Ovary (tissue), 9 donors: ENCODE measurements around the gene MS4A14. TPM values are rescaled to one million over a fixed set of nuclear protein-coding genes. Genes with fewer than 3 reads are reported as not detected.

Experiments used
- DNase-seq, 5 donors: peaks; one replicate each; pipeline ENCODE4 v3.0.0-alpha.2; 2019 to 2020
- H3K27ac ChIP-seq, 2 donors: fragments of 200-600 bp; one replicate each; pipeline versions ENCODE4 v1.5.1 to v1.8.0; 2019 to 2022
- H3K27me3 ChIP-seq: fragments of 200-600 bp; one replicate; pipeline ENCODE4 v1.8.0; 2022
- H3K36me3 ChIP-seq: fragments of 200-600 bp; sonication (generic); one replicate; pipeline ENCODE4 v1.5.1; 2019
- H3K4me1 ChIP-seq: one replicate; pipeline ENCODE4 v1.8.1; 2013; ENCODE audit warnings: mild to moderate bottlenecking, moderate library complexity; ENCODE audit not compliant: insufficient read depth
- H3K4me3 ChIP-seq: fragments of 200-600 bp; sonication (generic); one replicate; pipeline ENCODE4 v1.5.1; 2017
- H3K9me3 ChIP-seq, 2 donors: fragments of 200-600 bp in 1 of 2; sonication (generic) in 1 of 2; one replicate each; pipeline versions ENCODE4 v1.5.1 to v1.8.1; 2013 to 2019; ENCODE audit warnings: mild to moderate bottlenecking in 1 of 2, moderate library complexity in 1 of 2
- CTCF ChIP-seq, 3 donors: fragments of 450-650 bp in 2 of 3; fragments of 200-600 bp in 1 of 3; IDR thresholded peaks; one replicate each; pipeline versions ENCODE4 v1.5.1 to v1.8.0; 2016 to 2022; ENCODE audit warnings: antibody characterized with exemption in 3 of 3, mild to moderate bottlenecking in 1 of 3
- EP300 ChIP-seq: sonication (generic); formaldehyde crosslinking; IDR thresholded peaks from one replicate; pipeline ENCODE4 v1.6.1; 2017; ENCODE audit warnings: antibody characterized with exemption
- POLR2A ChIP-seq: fragments of 450-650 bp; IDR thresholded peaks from one replicate; pipeline ENCODE4 v1.6.1; 2017; ENCODE audit warnings: antibody characterized with exemption, mild to moderate bottlenecking, moderate library complexity
- WGBS, 3 donors: extraction: QIAGEN DNeasy Blood & Tissue Kit in 1 of 3; methylation state at CpG; one replicate each; pipeline versions ENCODE4 v1.1.5 to v1.1.7; 2013 to 2017; 5-methylcytosine and 5-hydroxymethylcytosine counted together
- intact Hi-C, 4 donors: fragments of 100-400 bp; cut with DNase I; formaldehyde crosslinking; loops; one replicate each; pipeline versions ENCODE4 v1.11.0 to v1.15.1; 2022 to 2023
- polyA plus RNA-seq, 2 donors: library from polyadenylated mRNA; stranded (reverse); fragments of 200-250 nt in 1 of 2; fragments of 350-450 nt in 1 of 2; fragmentation: Illumina TruSeq in 1 of 2; extraction: RNeasy Lipid Tissue Mini Kit (QIAGEN cat#74804) in 1 of 2; gene quantifications; one replicate each; pipeline ENCODE4 v1.2.3, GENCODE V29; 2013 to 2014
- total RNA-seq, 7 donors: library from RNA; depleted of rRNA in 2 of 7; stranded (reverse); fragments of >200 nt in 2 of 7; fragmentation: NEBNext Ultra II Directional in 3 of 7; extraction: Animal tissue kit (Norgen Biotek cat#: 25700) in 3 of 7; gene quantifications; one replicate each; pipeline versions ENCODE4 v1.1.0 to v1.2.4, GENCODE V29; 2016 to 2023
- donor health status: DM: no; HTN: no; CAD: no; lungs with moderate emphysema.
- donor health status: DM: no; HTN: no; CAD: no.
- donor health status: Bipolar disorder and iron deficiency.
- donor health status: DM: yes; HTN: yes; CAD: no.
- donor health status: DM: no; HTN: no; CAD: no.
- donor health status: DM: yes; HTN: yes; CAD: no.

Gene MS4A14
- total and polyA plus RNA-seq, 9 donors, result 0.10 to 2.1 (median 0.82) TPM

- 33 to 42% (median 36%) methylated on average over 3 of the region's 3 CpGs for WGBS, 3 donors
- no peak for TF ChIP-seq EP300
- TF ChIP-seq POLR2A, result no peak
- no peak for TF ChIP-seq CTCF (IDR thresholded peaks at IDR 0.05)
- intact Hi-C loops, result no loop called here
- Histone ChIP-seq H3K36me3 (no peaks in the 10 kb centered on the region), H3K27me3 (no peaks in the 10 kb centered on the region), H3K4me3 (no peak within 1 kb of the TSS), H3K4me1 (no peaks in the 10 kb centered on the region), H3K9me3 (no peaks in the 10 kb centered on the region), H3K27ac (no peak within 1 kb of the TSS)
- no peak for DNase-seq
Observed at GRCh38 chr11:60378354-60378753, 17.9 kb upstream of the MS4A14 start, which contains the start of gene MS4A7. Gene MS4A7, plus strand, starts transcription at chr11:60378532. Its CDS starts 4,610 bp downstream, at chr11:60383142.

GRCh38 chr11:60389279-60389910 lies 6.9 kb upstream of the MS4A14 start:
- 30 to 45% (median 43%) methylated on average over 5 of the region's 5 CpGs for WGBS, 3 donors
- TF ChIP-seq EP300 (no peak), CTCF (IDR thresholded peaks at IDR 0.05) (no peak), POLR2A (no peak)
- intact Hi-C loops, result no loop called here
- DNase-seq, result no peak
- H3K27ac ChIP-seq, result no peak overlapping the region
- no peaks in the 10 kb centered on the region for H3K27me3 ChIP-seq
- H3K9me3 ChIP-seq, result no peaks in the 10 kb centered on the region
- no peaks in the 10 kb centered on the region for H3K4me1 ChIP-seq
- H3K36me3 ChIP-seq, result no peaks in the 10 kb centered on the region
- no peak overlapping the region for H3K4me3 ChIP-seq

GRCh38 chr11:60390419-60390818 lies 5.8 kb upstream of the MS4A14 start:
- no peak for DNase-seq
- H3K27ac ChIP-seq, result no peak overlapping the region
- H3K36me3 ChIP-seq, result no peaks in the 10 kb centered on the region
- TF ChIP-seq EP300 (no peak), POLR2A (no peak), CTCF (IDR thresholded peaks at IDR 0.05) (no peak)
- H3K4me3 ChIP-seq, result no peak overlapping the region
- no peaks in the 10 kb centered on the region for H3K9me3 ChIP-seq
- H3K4me1 ChIP-seq, result no peaks in the 10 kb centered on the region
- intact Hi-C loops, result no loop called here
- H3K27me3 ChIP-seq, result no peaks in the 10 kb centered on the region

- DNase-seq, result no peak
- Histone ChIP-seq H3K4me1 (no peaks in the 10 kb centered on the region), H3K27ac (no peak overlapping the region), H3K27me3 (no peaks in the 10 kb centered on the region), H3K36me3 (no peaks in the 10 kb centered on the region), H3K9me3 (no peaks in the 10 kb centered on the region), H3K4me3 (no peak overlapping the region)
- TF ChIP-seq CTCF (IDR thresholded peaks at IDR 0.05) (no peak), POLR2A (no peak), EP300 (no peak)
- WGBS, 3 donors, result 77 to 86% (median 83%) methylated on average over 2 of the region's 2 CpGs
- intact Hi-C loops, result no loop called here
Observed at GRCh38 chr11:60392361-60392760, 3.9 kb upstream of the MS4A14 start.
